AG10803 (cell line): ENCODE measurements around the gene CLEC2D.

Experiments used
- DNase-seq: peaks from one replicate; pipeline ENCODE4 v3.0.0; 2010; ENCODE audit warnings: low read depth
- H3K4me3 ChIP-seq: 2 replicates; pipeline ENCODE4 v1.5.1; 2011; ENCODE audit warnings: mild to moderate bottlenecking, low read length, control low read depth
- TF ChIP-seq, protein P1 (sequence below): conservative IDR thresholded peaks from 2 replicates; pipeline ENCODE4 v1.5.1; 2011; ENCODE audit warnings: mild to moderate bottlenecking, low read length, control low read depth, inconsistent platforms

The CLEC2D gene, protein sequence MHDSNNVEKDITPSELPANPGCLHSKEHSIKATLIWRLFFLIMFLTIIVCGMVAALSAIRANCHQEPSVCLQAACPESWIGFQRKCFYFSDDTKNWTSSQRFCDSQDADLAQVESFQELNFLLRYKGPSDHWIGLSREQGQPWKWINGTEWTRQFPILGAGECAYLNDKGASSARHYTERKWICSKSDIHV

DNA sequence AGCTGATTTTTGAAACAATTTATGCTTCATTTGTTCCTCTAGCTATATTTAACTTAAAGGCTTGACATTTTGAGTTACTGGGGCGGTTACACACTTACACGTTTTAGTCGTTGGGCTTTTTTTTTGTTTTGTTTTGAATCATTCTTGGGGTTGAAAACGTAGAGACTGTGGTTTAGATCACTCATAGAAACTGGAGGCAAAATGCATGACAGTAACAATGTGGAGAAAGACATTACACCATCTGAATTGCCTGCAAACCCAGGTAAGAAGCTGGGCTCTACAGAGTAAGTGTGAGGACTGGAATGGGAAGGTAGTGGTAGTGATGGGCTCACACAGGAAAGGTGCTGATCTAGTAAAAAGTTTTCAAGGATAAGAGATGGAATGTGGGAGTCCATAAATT, at the start of gene CLEC2D:
Gene CLEC2D (plus strand): TSS at position 180 of the 400 bp plus-strand sequence. CDS start 22 bp downstream, at position 202.
- TF ChIP-seq, protein P1, sequence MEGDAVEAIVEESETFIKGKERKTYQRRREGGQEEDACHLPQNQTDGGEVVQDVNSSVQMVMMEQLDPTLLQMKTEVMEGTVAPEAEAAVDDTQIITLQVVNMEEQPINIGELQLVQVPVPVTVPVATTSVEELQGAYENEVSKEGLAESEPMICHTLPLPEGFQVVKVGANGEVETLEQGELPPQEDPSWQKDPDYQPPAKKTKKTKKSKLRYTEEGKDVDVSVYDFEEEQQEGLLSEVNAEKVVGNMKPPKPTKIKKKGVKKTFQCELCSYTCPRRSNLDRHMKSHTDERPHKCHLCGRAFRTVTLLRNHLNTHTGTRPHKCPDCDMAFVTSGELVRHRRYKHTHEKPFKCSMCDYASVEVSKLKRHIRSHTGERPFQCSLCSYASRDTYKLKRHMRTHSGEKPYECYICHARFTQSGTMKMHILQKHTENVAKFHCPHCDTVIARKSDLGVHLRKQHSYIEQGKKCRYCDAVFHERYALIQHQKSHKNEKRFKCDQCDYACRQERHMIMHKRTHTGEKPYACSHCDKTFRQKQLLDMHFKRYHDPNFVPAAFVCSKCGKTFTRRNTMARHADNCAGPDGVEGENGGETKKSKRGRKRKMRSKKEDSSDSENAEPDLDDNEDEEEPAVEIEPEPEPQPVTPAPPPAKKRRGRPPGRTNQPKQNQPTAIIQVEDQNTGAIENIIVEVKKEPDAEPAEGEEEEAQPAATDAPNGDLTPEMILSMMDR, result no peak
- no peak within 1 kb of the TSS for H3K4me3 ChIP-seq
- no peak for DNase-seq

DNA sequence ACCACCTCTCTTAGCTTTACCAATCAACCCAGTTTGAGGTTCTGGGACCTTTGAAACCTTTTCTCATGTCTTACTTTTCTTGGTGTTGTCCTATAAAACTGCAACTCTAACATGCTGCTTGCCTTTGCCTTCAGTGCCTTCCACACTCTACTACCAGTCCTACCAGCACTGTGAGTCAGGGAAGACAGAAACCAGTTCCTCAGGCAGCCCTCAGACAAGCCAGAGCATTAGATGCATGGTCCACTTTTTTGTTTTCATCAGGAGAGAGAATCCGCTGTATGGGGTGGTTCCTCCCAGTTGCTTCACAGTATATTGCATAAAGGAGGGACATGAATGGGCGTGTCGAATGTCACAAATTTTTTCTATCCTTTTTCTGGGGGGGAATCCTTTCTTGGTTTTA, 44.5 kb upstream of the CLEC2D start:
- no peak for DNase-seq
- no peak overlapping the region for H3K4me3 ChIP-seq
- TF ChIP-seq, protein P1, result no peak

DNA sequence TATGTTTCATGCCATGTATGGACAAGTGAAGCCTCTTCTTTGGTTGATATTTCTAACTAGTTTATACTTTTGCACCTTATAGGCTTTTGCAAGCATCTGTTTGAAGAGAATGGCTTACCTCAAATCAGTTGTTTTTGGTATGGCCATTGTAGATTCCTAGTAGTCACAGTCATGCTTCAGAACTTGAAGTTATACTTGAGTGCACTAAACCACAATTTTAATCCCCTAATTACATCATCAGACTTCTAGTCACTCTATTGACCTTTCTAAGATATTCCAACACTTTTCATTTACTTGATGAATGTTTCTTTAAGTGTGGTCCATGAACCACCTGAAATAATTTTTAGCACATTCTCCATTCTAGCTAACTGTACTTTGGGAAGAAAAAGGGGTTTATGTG, 43.2 kb upstream of the CLEC2D start:
- no peak for DNase-seq
- TF ChIP-seq, protein P1, result no peak
- no peak overlapping the region for H3K4me3 ChIP-seq

DNA sequence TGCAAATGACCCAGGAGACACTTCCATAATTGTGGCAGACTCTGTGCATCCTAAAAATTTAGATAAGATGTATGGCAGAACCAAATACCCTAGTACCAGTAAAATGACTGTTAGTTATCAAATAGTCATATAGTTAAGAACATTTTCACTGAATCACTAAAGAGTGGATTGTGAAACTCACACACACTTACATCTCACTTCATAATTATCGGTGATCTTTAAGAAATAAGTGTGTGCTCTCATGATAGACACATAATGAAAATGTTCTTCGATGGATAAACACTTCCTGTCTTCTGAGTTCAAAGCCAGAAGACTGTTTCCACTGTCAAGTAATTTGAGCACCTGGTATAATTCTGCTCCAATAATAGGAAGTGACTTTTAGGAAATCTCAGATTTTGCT, 42.7 kb upstream of the CLEC2D start:
- DNase-seq, result no peak
- TF ChIP-seq, protein P1, result no peak
- H3K4me3 ChIP-seq, result no peak overlapping the region

DNA sequence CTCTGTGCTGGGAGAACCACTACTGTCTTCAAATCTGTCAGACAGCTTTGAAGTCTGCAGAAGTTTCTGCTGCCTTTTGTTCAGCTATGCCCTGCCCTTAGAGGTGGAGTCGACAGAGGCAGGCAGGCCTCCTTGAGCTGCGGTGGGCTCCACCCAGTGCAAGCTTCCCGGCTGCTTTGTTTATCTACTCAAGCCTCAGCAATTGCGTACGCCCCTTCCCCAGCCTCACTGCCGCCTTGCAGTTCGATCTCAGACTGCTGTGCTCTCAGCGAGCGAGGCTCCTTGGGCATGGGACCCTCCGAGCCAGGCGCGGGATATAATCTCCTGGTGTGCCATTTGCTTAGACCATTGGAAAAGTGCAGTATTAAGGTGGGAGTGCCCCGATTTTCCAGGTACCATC, 36.7 kb upstream of the CLEC2D start:
- no peak overlapping the region for H3K4me3 ChIP-seq
- DNase-seq, result no peak
- TF ChIP-seq, protein P1, result no peak

DNA sequence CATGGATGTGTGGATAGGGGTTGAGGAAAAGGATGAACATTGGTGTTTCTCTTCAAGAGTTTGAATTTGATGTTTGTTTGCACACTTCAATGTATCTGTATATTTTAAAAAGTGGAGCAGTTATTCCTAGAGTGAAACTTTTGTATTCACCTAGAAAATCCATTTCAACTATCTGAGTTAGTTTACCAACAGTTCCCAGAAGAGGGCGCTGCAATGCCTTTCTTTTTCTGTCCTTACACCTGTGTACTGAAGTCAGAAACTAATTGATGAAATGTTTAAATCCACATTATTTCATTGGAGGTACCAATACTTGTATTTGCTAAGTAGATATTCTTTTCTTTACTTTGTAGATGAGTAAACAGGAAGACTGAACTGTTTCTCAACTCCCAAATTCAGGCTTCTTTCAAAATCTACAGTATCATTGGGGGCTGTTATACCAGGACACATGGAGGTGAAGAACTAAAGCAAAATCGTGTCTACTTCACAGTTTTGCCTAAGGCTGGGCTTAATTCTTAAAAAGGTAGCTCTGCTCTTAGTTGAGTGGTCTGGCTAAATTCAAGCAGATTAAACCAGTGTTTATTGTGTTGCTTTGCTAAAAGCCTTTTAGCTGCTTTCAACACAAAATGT, 35.2 kb upstream of the CLEC2D start:
- TF ChIP-seq, protein P1, result peak; percentile 89
- peak; percentile 46 for DNase-seq
- no peak overlapping the region for H3K4me3 ChIP-seq
